Fibroblast of skin of right quadriceps (primary cell): Measurements from ENCODE around the gene GPC5.
A peak's percentile ranks its signal among the peaks of the same experiment; 100 is the strongest.
"Not testable (repeated sequence)": the region's sequence is repeated elsewhere in the genome, so short reads cannot be mapped to it uniquely, and the experiment has no call there.

Experiments used
- DNase-seq: peaks from one replicate; pipeline ENCODE4 v3.0.0-alpha.2; 2013

GPC5 gene

DNA sequence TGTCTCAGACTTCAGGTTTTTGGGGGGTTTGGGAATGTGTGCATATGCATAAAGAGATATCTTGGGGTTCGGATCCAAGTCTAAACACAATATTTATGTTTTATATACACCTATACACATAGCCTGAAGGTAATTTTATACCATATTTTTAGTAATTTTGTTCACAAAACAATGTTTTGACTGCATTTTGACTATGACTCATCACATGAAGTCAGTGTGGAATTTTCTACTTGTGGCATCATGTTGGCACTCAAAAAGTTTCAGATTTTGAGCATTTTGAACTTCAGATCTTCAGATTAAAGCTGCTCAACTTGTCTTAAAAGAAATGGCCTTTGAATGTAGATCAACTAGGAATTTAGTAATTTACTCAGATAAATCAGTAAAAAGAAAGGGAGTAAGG, 1115.3 kb downstream of the GPC5 start:
- DNase-seq = no peak

DNA sequence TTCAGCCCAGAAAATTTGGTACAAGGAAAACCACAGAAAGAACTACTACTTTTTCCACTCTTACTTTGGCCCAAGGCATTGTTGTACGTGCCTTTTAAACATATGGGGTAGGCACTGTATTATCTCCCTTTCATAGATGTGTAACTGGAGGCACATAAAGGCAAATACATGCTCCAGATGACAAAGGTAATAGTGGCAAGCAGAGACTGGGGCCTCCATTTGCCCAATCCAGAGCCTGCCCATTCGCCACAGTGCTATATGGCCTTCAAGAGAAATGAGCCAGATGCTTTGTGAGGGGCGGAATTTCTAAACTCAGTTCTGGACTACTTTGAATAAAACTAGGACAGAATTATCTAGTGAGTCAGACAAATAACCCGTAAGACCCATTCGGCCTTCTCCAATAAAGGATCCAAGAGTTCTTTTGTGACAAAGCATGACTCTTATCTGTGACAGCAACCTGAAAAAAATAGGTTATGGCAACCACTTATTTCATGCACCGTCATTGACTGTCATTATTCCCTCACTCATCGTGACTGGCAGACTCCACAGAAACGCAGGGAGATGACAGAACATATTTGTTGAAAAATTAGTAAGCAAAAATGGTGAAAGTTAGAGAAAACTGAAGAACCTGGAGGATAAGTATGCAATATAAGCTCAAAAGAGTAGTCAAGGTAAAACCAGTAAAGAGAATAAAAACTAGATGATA, 1116.2 kb downstream of the GPC5 start:
- DNase-seq = no peak

DNA sequence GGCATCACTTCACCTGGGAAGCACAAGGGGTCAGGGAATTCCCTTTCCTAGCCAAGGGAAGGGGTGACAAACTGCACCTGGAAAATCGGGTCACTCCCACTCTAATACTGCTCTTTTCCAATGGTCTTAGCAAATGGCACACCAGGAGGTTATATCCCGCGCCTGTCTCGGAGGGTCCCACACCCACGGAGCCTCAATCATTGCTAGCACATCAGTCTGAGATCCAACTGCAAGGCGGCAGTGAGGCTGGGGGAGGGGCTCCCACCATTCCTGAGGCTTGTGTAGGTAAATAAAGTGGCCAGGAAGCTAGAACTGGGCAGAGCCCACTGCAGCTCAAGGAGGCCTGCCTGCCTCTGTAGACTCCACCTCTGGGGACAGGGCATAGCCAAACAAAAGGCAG, 1118.5 kb downstream of the GPC5 start:
- not testable (repeated sequence) for DNase-seq

DNA sequence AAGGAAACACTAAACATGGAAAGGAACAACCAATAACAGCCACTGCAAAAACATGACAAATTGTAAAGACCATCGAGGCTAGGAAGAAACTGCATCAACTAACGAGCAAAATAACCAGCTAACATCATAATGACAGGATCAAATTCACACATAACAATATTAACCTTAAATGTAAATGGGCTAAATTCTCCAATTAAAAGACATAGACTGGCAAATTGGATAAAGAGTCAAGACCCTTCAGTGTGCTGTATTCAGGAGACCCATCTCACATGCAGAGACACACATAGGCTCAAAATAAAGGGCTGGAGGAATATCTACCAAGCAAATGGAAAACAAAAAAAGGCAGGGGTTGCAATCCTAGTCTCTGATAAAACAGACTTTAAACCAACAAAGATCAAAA, 1120.2 kb downstream of the GPC5 start:
- not testable (repeated sequence) for DNase-seq

DNA sequence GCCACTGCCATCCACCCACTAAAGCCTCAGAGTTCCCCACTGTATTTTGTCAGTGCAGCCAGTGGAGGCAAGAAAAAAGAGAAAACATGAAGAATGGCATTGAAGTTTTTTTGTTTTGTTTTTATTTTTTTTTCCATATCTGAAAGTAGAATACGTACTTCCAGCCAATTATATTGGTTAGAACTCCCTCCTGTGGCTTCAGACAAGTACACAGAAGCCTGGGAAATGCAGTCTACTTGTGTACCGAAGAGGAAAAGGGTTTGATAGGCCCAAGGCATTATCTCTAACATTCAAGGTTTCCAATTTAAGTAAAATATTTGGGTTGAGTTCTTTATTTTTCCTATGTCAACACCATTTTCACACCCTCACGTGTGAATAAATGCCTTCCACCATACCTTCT, 1131.9 kb downstream of the GPC5 start:
- DNase-seq = no peak

DNA sequence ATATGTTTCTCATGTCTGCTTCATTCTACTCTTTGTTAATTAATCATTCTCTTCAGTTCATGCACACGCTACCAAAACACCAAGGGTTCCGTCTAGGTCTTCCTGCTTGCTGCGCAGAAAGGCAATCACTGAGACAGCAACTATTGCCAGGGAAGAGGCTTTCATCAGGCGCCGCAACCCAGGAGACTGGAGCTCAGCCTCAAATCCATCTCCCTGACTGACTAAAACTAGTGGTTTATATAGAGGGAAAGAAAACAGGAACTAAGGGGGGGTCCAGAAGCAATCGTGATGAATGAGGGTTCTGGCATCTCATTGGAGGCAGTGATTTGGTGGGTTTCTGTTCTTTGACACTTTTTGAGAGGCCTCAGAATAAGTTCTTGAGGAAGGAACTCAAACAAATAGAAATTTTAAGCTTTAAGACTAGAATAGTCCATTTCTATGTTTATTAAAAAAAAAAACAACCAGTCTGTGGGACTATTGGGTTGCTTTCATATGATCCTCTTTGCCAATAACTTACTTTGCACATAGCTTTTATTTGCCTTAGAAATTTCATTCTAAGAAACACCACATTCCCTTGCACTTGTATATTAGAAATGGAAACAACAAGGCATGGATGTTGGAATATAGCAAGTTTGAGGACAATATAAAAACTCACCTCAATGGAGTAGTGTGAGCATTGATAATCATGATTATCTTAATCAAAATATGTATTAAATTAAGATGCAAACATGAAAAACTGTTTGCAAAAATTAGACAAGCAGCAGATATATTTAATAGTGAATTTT, 1137.0 kb downstream of the GPC5 start:
- DNase-seq = no peak

DNA sequence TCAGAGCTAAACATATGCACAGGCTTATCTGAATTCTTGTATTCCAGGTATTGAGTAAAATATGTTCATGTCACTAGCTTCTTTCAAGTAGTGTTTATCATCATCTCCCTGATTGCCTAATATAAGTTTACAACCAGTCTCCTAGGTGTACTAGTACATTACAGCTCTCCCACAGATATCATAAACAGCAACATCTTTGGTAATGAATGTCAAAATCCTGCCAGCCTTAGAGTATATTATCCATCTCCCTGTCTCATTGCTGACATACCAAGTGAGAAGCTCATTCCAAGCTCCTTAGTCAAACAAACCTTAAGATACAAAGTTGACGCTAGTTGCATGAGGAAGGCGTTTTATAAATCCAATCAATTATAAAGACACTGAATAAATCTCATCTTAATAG, 1139.0 kb downstream of the GPC5 start:
- DNase-seq = no peak

DNA sequence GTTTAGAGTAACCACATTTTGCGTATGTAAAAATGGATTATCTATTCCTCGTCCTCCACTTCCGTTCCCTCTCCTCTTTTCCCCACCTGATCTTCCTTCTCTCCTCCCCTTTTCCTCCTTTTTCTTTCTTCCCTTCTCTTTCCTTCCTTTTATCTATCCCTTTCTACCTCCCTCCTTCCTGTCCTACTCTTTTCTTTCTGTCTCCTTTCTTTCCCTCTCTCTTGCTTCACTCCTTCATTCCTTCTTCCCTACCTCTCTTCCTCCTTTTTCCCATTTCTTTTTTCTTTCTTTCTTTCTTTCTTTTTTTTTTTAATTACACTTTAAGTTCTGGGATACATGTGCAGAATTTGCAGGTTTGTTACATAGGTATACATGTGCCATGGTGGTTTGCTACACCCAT, 1139.7 kb downstream of the GPC5 start:
- no peak for DNase-seq

DNA sequence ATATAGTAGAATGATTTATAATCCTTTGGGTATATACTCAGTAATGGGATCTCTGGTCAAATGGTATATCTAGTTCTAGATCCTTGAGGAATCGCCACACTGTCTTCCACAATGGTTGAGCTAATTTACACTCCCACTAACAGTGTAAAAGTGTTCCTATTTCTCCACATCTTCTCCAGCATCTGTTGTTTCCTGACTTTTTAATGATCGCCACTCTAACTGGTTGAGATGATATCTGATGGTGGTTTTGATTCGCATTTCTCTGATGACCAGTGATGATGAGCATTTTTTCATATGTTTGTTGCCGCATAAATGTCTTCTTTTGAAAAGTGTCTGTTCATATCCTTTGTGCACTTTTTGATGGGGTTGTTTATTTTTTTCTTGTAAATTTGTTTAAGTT, 1140.7 kb downstream of the GPC5 start:
- DNase-seq = not testable (repeated sequence)

DNA sequence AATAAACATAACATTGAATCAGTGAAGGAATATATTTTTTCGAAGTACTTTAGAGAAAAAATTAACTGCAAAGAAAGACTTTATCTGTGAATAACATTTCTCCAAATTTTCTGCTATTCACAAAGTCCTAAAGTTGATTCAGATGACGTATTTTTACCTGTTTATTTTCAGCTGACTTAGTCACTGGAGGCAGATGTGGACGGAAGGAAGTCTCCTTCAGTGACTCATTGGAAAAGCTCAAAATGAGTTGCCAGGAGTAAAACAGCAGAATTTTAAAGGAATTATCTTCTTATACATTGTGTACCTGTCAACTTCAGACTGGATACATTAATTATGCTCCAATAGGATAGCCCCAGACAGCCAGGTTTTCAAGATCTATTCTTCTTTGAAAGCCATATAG, 1148.8 kb downstream of the GPC5 start:
- peak; percentile 3 for DNase-seq

DNA sequence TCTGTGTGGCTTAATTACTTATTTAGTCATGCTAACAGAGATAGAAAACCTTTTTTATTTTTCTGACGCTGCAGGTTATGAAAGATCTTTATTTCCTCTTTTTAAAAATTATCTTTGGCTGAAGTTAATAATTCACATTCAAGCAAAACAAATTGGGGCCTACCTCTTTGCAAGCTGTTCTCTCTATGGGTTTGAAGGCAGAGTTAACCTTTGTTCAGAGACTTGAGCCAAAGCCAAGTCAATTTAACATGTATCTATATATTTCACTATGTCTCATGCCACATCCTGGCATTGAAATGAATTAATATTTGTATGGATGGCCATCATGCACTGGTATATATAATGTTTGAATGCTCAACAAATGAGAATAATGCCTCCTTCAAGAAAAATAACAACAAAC, 1150.9 kb downstream of the GPC5 start:
- no peak for DNase-seq

DNA sequence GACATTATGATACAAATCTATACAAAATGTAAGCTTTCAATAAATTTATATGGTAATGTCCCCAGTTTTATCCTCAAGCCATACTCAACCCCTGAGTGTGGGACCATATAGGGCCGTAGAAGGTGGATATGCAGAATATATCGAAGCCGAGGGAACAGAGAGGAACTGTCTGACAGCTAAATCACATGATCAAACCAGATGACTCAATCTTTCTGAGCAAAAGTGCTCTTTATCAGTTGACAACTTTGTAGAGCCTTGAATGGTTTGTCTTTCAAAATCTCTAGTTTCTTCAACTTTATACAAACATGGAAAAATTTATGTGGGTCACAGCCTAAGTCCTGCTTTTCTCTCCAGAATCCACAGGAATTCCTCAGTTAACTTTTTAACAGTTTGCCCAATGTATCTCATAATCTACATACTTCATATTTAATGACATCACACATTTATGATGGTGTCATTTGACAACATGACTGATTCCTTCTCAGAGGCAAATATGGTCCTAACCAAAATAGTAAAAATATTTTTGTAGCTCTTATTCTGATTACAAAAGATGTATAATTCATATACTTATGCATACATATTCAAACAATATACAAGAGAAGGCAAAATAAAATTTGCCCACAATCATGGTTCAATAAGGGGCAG, 1155.2 kb downstream of the GPC5 start:
- DNase-seq = no peak

DNA sequence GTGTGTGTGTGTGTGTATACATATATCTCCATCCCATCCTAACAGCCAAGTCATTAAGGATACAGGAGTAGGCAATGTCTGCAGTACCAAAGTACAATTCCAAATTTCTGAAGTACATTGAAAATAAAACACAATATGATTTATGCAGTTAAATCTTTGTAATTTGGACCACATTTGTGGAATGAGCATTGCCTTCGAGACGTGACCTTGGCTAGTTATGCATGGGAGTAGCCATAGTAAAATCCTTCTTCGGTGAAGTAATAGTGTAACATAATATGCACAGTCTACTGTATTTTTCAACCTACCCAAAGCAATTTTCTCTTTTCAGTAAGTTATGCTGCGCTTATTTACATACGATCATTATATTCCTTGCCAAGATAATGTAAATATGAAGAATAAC, 1162.5 kb downstream of the GPC5 start:
- no peak for DNase-seq

DNA sequence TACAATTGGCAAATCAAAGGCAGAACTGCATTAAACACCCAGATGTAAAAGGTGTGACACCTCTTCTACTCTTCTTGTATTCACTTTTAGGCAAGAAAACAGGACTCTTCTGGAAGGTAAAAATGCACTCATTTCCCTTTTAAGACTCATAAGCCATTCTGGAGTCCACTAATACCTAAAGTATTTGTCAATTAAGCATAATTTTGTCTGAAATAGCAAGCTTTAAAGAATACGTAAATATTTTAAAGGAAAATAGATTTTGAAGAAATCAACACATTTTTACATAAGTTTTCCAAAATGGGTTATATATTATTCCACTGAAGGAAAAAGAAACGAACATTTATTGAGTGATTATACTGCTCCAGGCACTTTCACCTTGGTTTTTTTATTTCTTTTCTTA, 1166.5 kb downstream of the GPC5 start:
- DNase-seq = no peak

DNA sequence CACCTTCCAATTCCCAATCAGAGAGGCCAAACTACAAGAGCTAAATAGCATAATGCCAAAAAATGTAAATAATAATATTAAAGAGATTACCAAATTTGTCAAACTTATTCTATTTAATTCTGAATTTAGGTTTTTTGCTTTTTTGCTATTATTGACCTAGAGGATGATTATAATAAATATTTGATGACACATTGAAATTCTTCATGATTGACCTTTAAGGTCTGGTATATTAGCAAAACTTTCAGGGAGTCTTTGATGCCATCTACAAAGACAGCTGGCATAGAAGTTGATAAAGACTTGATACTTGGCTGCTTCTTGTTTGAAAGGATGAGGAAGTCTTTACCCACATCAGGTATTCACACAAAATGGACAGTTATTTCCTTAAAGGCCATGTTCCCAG, 1168.3 kb downstream of the GPC5 start:
- no peak for DNase-seq

DNA sequence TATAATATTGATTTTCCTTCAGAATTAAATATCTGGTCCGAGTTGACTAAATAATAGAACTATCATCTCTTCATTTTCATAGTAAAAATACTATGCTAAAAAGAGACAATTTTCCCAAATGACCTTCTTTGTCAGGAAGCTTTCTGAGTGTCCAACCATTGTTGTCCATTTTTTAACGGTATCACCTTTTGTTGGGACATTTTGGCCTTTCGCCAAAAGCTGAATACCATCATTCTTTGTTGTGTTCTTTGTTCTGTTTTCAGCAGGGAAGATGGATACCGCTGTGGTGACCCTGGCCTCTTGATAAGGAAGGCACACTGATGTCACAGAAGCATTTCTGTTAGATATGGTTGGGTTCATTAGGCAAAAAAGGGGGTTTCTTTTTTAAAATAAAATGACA, 1173.8 kb downstream of the GPC5 start:
- no peak for DNase-seq

DNA sequence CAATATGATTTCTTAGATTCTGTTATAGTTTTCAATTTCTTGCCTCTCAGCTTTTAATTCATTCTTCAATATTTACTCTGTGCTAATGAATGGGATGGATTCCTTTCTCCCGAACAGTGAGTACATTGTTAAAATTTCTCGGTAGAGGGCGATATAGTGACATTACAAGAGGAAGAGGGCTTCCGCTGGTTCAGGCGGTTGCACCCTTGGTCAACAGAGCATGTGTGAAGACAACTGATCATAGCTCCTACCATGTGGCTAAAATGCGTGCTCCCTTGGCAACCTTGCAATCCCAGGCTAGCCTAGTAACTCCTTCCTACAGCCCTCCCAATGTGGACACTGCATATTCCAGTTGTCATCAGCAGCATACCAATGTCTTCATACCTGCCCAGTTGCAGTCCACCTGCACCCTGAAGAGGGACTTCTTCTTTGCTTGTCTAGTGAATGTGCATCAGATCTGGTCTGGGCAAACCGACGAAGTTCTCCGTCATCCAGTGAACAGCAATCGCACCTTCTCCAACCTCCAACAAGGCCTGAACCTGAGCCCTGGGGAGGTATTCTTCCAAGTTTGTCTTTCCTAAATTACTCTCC, 1175.1 kb downstream of the GPC5 start:
- DNase-seq = peak; percentile 18

DNA sequence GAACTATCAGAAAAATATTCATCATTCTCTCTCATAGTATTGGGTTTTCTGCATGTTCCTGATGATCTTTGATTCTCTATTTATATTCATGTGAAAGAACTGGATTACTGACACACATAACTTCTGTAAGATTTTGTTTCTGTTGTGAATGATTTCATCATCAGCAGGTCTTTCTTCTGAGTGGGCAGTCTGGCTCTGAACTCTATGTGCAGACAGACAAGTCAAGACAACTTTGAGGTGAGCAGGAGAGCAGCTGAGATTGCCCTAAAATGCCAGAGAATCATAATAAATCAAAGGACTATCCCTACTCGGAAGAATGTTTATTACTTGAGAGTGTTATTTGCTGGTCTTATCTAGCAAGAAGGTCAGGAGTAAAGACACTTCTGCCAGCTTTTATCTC, 1176.1 kb downstream of the GPC5 start:
- no peak for DNase-seq

DNA sequence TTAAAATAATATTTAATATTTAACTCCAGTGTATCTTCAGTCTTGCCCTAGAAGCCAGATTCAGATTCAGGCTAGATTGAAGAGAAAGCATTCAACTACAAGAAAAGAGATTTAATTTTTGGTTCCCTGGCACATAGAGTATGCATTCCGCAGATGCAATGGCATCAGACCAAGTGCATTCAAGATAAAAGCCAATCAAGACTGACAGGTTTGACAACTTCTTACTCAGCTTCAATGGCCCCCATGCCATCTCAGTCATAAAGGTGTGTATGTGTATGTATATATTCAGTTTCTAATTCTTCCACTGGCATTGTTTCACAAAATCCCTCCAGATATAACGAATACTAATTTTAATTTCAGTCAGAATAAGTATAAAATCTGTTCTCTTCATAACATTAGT, 1177.4 kb downstream of the GPC5 start:
- no peak for DNase-seq

DNA sequence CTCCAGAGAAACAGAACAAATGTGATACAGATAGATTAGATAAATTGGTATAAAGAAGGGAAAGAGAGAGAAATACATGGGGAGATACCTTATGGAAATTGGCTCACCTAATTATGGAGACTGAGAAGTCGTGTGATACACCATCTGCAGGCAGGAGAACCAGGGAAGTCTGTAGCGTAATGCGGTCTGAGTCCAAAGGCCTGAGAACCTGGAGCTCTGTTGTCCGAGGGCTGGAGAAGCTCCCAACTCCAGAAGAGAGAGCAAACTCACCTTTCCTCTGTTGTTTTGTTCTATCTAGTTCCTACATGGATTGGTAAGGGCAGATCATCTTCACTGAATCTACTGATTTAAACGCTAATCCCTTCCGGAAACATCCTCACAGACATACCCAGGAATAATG, 1179.9 kb downstream of the GPC5 start:
- no peak for DNase-seq

DNA sequence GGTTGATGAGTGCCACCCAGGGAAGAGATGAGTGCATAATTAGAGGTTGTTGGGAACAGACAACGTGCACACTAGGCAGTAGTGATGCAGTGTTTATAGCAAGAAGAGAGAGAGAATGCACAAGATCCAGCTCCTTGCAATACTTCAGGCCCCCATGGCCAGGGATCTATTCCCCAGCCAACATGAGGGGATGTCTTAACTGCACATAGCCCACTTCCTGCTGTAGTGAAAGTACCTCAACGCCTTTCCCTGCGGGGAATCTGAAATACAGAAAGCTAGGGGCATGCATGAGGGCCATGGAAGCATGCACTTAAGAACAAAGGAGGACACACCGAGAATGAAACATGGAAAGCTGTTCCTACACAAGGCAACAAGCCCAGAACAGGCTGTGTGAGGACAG, 1191.5 kb downstream of the GPC5 start:
- no peak for DNase-seq

DNA sequence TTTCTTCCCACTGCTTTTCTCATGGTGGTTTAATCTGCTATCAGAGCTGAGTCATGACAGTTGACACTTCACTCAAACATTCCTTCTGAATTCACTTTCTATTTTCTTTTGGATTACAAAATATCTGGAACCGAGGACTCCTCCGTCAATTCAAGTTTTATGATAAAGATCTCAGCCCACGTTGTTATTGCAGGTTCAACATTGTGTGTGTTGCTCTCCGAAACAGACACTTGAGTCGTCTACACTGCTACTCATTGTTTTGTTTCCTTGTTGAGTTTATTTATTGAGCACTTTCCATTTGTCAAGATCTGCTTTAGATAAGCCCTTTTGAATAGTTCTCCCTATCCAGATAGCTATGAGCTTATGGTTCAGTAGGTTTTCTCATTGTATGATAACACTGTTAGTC, 1192.1 kb downstream of the GPC5 start:
- DNase-seq = no peak

DNA sequence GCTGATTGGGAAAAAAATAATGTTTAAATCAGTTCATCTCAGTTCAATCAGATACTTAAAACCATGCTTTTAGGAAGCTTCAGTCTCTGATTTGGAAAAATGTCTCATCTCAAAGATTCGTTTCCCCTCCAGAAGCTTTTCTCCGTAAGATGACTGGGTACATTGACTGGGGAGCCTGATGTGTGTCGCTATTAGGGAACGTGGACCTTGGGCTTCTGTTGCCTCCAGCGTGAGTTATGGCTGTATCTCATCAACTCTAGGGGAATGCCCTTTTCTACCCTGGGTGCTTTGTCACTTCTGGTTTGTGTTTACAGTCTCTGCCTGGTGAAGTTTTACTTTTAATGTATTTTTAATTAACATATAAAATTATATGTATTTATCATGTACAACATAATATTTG, 1192.7 kb downstream of the GPC5 start:
- no peak for DNase-seq

DNA sequence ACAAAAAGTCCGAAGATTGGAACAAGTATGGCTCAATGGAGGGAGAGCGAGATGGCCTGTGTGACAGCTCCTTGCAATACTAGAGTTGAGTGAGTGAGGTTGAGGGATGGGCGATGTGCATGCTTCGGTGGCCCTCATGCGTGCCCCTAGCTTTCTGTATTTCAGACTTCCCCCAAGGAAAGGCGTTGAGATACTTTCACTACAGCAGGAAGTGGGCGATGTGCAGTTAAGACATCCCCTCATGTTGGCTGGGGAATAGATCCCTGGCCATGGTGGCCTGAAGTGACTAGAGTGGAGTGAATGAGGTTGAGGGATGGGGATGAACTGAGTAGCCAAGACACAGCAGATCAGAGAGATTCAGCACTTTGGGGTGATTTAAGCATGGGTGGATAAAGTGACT, 1194.3 kb downstream of the GPC5 start:
- DNase-seq = no peak
